ENCODE data around the gene KCNQ1OT1.
"Not testable (repeated sequence)": the region's sequence is repeated elsewhere in the genome, so short reads cannot be mapped to it uniquely, and the experiment has no call there.

The KCNQ1OT1 gene

DNA sequence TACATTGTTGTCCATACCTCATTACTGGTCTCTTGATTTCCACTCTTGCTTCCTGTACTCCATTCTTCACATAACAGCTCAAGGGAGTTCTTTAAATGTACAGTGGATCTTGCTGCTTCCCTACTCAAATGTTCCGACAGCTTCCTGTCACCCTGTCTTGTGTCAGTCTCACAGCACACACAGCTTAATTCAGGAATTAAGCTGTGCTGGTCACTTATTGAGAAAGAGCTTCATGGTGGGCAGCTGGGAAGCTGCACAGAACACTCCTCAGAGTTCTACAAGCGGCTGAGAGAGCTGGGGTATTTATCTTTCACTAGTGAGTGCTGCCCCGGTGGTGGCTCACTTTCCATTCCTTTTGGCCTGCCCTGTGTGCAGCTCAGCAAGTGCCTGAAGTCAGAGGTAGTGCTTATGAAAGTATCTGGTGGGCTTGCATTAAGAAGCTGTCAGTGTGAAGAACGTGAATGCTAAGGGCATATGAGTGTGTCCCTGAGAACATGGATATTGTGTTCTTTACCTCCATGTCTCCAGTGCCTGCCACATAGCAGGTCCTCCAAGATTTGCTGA, 48.7 kb downstream of the KCNQ1OT1 start:
- DNase-seq: no peak

DNA sequence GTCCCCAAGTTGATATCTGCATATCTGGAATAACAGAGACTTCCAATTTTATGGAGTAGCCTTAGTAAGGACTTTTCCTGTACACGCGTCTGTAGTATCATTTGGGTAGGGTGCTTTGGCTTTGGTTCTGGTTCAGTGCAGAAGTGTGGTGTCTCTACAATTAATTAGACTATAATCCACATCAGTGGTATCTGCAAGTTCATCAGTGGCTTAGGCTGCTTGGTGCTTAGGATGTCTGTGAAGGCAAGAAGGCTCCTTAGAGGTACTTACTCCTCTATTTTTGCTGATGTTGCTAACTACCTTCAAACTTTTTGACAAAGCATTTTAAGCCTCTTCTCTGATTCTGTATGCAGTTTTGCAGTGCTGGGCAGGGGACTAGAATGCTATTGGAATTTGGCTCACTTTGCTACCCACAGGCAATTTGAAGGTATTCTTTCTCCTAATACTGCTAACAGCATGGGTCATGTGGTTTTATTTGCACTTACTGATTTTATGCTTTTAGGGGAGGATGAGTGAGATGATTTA, 49.4 kb downstream of the KCNQ1OT1 start:
- DNase-seq: no peak

DNA sequence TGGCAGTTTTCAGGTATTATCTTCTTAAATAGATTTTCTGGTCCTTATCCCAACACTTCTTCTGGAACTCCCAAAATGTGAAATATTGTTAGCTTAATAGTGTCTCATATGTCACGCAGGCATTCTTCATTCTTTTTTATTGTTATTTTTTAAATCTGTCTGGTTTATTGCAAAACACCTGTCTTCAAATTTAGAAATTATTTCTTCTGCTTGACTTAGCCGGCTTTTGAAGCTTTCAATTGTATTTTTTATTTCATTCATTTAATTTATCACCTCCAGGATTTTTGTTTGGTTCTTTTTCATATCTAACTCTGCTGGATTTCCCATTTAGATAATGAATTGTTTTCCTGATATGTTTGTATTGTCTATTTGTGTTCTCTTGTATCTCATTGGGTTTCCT, 49.9 kb downstream of the KCNQ1OT1 start:
- DNase-seq: no peak

DNA sequence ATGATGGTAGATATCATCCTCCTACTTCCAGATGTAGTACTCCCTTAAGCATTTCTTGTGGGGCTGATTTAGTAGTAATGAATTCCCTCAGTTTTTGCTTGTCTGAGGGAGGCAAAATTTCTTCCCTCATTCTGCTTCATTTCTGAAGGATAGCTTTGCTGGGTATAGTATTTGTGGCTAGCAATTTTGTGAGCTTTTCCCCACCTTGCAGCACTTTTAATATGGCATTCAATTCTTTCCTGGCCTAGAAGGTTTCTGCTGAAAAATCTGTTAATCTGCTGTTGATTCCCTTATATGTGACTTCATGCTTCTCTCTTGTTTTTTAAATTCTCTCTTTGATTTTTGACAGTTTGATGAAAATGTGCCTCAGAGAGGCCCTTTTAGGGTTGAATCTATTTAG, 50.4 kb downstream of the KCNQ1OT1 start:
- no peak for DNase-seq

DNA sequence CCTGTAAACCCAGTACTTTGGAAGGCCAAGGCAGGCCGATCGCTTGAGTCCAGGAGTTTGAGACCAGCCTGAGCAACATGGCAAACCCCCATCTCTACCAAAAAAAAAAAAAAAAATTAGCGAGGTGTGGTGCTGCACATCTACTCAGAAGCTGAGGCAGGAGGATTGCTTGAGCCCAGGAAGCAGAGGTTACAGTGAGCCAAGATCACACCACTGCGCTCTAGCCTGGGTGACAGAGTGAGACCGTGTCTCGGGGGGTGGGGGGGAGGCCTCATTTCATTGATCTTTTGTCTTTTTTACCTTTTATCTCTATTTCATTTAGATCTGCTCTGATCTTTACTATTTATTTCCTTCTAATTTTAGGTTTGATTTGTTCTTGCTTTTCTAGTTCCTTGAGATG, 51.8 kb downstream of the KCNQ1OT1 start:
- no peak for DNase-seq

DNA sequence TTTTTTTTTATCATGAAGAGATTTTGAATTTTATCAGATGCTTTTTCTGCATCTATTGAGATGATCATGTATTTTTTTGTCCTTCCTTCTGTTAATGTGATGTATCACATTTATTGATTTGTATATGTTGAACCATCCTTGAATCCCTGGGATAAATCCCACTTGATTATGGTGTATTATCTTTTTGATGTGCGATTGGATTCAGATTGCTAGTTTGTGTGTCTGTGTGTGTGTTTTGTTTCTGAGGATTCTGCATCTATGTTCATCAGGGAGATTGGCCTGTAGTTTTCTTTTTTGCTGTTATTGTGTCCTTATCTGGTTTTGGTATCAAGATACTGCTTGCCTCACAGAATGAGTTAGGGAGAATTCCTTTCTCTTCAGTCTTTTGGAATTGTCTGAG, 52.6 kb downstream of the KCNQ1OT1 start:
- DNase-seq: no peak

DNA sequence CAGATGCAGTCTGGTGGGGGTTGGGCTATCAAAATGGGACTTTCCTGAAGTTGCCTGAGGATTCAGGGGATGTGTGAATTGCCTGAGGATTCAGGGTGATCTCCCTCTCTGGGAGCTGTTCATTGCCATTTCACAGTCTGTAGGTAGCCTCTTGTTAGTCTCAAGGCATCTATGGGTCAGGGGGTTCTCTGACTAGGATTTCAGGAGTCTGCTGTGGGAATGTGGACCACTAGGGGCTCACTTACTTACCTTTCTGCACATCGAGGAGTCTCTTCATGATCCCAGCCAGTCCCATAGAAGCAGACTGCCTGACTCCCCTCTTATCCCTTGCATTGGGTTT, 54.0 kb downstream of the KCNQ1OT1 start:
- DNase-seq: no peak

DNA sequence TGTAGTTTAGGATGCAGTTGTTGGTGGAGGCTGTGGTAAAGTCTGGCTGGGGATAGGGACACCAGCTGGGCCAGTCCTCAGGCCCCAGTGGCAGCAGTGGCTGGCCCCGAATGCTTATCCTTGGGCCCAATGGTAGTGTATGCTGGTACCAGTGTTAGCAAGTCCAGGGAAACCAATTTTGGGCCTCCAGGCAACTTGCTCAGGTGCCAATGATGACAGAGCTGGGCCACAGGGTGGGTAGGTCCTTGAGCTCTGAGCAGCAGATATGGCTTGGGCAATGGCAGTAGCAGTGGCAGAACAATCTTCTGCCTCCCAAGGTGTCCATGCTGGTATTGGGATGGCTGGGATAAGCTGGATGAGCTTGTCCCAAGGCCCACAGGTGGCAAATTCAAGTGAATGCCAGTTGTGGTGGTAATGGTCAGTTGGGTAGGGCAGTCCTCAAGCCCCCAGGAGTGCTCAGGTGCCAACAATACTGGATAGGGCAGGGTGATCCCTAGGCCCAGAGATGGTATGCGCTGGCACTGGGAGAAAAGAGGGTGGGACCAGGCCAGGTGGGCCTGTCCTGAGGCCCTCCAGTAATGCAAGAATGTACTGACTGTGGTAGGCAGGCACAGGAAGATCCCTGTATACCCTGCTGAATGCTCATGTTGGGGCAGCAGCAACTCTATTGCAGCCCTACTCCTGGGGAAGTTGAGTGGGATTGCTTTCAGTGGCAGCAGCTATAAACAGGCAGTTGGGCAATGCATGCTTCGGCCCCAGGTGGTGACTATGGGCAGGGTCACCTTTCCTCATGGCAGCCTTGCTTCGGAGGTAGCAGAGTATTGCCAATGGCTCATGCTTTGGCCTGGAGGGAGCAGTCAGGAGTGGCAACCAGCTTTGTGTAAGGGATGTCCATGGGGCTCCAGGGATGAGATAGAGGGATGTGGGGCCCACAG, 54.7 kb downstream of the KCNQ1OT1 start:
- DNase-seq: no peak

DNA sequence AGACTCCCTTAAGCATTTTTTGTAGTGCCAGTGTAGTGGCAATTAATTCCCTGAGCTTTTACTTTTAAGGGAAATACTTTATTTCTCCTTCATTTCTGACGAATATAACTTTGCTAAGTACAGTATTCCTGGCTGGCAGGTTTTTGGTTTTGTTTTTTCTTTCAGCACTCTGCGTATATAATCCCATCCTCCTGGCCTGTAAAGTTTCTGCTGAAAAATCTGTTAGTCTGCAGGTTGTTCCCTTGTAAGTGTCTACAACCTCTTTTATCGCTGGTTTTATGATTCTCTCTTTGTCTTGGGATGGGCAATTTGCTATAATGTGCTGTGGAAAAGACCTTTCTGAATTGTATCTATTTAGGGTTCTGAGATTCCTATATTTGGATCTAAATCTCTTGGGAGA, 56.0 kb downstream of the KCNQ1OT1 start:
- no peak for DNase-seq

DNA sequence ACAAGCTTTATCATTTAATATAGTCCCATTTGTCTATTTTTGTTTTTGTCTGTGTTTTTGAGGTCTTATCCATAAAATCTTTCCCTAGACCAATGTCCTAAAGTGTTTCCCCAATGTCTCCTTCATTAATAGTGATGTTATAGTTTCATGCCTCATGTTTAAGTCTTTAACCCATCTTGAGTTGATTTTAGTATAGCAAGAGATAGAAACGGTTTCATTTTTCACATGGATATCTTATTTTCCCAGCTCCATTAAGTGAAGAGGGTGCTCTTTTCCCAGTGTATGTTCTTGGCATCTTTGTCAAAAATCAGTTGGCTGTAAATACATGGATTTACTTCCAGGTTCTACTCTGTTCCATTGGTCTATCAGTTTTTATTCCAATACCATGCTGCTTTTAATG, 58.2 kb downstream of the KCNQ1OT1 start:
- no peak for DNase-seq

DNA sequence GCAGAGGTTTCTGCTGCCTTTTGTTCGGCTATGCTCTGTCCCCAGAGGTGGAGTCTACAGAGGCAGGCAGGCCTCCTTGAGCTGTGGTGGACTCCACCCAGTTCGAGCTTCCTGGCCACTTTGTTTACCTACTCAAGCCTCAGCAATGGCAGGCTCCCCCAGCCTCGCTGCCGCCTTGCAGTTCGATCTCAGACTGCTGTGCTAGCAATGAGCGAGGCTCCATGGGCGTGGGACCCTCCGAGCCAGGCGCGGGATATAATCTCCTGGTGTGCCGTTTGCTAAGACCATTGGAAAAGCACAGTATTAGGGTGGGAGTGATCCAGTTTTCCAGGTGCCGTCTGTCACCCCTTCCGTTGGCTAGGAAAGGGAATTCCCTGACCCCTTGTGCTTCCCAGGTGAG, 60.0 kb downstream of the KCNQ1OT1 start:
- DNase-seq: not testable (repeated sequence)

DNA sequence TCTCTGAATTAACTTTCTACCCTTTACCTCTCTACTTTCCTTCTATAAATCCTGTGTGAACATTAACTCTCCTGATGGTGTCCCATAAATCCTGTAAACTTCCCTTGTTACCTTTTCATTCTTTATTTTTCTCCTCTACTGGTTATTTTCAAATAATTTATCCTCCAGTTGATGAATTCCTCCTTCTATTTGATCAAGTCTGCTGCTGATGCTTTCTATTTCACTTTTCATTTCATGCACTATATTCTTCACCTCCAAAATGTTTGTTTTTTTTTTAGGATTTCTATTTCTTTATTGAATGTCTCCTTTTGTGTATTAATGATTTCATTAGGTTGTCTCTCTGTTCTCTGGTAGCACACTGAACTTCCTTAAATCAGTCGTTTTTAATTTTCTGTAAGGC, 68.6 kb downstream of the KCNQ1OT1 start:
- DNase-seq: no peak

DNA sequence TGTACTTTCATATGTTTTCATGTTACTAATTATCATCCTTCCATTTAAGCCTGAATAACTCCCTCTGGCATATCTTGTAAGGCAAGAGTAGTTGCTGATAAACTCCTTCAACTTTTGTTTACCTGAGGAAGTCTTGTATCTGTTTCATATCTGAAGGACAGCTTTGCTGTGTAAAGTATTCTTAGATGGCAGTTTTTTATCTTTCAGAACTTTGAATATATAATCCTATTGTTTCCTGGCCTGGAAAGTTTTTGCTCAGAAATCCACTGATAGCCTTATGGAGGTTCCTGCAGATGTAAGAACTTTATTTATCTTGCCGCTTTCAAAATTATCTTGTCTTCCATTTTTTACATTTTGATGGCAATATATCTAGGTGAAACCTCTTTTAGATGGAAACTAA, 69.1 kb downstream of the KCNQ1OT1 start:
- DNase-seq: no peak

DNA sequence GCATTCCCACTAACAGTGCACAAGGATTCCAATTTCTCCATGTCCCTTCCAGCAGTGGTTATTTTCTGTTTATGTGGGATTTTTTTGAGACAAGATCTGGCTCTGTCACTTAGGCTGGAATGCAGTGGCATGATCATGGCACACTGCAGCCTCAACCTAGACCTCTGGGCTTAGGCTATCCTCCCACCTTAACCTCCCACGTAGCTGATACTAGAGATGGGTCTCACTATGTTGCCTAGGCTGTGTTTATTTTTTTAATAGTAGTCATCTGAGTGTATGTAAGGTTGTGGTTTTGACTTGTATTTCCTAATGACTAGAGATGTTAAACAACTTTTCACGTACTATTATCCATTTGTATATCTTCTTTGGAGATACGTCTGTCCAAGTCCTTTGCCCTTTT, 74.6 kb downstream of the KCNQ1OT1 start:
- no peak for DNase-seq

DNA sequence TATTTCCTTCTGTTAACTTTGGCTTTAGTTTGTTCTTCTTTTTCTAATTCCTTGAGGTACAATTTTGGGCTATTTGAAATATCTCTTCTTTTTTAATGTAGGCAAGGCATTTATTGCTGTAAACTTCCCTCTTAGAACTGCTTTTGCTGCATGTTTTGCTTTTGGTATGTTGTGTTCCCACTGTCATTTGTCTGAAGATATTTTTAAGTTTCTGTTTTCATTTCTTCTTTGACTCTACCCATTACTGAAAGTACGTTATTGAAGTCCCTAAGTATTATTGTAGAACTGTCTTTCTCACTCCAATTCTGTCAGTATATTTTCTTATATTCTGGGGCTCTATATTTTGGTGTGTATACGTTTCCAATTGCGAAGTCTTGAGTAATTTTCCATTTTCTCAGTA, 77.9 kb downstream of the KCNQ1OT1 start:
- DNase-seq: no peak

DNA sequence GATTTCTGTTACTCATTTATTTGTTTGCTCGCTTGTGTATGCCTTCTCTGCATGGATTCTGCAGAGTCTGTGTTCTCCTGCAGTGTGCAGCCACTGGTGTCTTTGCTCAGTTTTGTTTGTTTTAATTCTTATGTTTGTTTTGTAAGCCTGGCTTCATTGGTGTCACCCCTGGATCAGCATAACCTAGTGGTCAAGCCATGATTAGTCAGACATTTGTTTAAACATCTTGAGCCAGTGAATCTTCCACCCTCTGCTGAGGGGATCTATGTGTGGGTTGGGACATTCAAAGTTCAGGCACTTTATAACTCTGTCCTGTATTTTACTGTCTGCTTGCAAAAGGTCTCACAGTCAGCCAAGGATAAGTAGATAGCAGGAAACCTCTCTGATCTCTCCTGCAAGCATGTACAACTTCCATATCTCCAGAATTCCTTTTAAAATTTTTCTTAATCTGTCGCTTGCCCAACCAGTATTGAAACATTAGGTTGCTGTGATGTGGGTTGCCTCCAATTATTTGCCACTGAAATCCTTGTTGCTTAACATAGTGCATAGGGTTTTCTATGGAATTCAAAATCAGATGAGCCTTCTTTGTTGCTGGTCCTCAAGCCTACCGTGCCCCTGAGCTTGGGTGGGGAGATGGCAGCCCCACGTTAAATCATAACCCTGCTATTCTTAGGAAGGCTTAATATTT, 86.8 kb downstream of the KCNQ1OT1 start:
- DNase-seq: no peak

DNA sequence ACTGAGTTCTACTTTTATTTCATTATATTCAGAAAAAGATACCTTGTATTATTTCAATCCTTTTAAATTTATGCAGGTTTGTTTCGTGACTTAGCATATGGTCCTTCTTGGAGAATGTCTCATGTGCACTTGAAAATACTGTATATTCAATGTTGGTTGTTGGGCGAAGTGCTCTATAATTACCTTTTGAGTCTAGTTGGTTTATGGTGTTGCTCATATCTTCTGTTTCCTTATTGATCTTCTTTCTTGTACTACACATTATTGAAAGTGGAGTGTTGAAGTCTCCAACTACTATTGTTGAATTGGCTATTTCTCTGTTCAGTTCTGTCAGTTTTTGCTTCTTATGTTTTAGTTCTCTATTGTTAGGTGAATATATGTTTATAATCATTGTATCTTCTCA, 90.4 kb downstream of the KCNQ1OT1 start:
- no peak for DNase-seq

DNA sequence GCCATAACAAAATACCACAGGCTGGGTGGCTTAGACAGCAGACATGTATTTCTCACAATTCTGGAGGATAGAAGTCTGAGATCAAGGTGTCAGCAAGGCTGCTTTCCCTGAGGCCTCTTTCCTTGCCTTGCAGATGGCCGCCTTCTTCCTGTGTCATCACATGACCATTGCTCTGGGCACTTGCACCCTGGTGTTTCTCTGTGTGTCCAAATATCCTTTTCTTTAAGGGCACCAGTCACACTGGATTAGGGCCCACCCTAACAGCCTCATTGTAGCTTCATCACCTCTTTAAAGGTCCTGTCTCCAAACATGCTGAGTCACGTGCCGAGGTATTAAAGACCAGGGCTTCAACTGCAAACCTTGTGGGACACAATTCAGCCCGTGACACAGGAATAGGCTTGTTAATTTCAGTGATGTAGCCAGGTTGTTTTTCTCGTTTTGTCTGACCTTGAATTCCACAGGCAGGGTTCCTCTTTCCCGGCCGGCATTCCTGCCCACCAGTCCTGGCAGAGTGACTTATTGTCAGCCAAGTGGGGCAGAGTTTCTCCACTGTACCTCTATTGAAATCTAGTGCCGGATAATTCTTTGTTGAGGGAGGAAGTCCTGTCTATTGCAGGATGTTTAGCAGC, 100.1 kb downstream of the KCNQ1OT1 start:
- DNase-seq: no peak

DNA sequence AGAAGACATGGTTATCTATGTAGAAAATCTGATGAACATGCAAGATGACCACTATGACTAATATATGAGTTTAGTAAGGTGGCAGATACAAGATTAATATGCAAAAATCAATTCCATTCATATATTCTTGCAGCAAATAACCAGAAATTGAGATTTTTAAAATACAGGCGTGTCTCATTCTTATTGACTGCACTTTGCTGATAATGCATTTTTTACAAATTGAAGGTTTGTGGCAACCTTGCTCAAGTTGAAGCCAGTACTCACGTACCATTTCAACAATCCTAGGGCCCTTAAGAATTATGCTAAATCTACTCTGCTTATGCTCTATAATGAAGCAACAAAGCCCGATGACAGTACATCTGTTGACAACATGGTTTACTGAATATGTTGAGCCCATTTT, 104.6 kb downstream of the KCNQ1OT1 start:
- DNase-seq: no peak

DNA sequence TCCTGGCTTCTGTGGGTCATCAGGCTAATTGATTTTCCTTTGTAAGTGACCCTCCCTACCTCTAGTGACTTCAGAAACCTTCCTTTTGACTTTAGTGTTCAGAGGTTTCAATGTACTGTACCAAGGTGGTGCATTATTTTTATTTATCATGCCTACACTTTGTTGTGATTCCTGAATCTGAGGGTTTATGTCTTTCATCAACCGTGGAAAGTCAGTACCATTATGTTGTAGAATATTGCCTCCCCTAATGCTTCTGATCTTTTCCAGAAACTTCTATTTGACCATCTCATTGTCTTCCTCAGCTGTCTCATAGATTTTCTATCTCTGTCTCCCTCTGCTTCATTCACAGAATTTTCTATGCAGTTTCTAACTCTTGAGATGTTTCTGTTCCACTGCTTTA, 105.5 kb downstream of the KCNQ1OT1 start:
- no peak for DNase-seq

DNA sequence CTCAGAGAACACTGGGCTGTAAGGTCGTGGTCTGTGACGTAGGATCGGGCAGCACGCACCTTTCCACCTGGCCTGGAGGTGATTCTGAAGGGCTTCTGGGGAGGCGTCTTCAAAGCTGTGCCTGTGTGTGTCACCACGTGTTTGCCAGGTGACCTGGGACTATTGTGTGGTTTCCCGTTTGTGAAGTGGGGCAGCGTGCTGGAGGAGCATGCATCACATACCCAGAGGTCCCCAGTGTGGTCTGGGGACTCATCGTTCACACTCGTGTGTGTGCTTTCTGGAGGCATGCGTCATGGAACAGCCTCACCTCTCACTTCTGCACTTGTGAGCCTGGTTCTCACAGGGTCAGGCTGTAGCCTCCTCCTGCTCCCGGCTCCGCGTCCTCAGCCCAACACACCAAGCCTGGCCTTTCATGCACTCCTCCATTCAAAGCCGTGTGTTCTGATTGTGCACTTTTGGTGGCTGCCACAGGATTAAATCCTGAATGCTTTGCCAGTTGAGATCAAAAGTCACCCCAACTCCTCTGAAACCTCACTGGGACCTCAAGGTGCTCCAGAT, 106.3 kb downstream of the KCNQ1OT1 start:
- DNase-seq: no peak

DNA sequence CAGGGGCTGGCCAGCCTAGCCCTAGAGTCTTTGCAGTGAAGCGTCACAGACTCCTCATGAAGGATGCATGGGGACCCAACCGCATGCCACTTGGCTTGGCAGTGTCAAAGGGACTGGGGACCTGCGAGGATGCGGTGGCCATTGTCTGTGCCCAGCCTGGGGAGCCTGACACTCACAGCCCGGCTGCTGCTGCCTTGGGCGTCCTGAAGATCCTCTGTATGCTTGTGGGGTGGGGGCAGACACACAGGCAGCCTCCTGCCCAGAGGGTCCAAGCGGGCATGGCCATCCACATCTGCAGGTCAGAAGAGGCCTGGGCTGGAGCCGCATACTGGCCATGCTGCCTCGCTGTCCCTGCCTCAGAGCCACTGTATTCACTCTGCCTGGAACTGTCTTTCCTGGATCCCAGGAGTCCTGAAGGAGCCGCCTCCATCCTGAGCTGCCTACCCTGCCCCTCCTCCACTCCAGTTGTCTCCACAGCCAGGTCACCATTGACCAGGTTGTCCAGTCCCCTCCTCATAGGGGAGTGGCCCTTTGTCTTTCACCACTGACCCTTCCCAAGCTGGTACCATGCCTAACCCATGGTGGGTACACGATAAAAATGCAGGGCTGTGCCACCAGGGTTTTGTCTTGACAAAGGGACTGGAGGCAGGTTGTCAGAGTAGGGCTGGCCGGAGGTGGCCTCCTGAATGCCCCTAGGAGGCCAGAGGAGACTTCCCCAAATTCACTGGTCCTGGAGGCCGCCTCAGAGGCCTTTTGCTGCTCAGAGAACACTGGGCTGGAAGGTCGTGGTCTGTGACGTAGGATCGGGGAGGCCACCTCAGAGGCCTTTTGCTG, 107.0 kb downstream of the KCNQ1OT1 start:
- no peak for DNase-seq

Measured in OCI-M1 (cell line).